ENCODE data around the gene HOXA3.

The HOXA3 gene

GRCh38 chr7:27151931-27152815, at the start of gene HOXA3:
TSS of gene HOXA3 (minus strand) at chr7:27152583. CDS start at chr7:27110640, 41,943 bp downstream.
- no peak for DNase-seq

- DNase-seq: no peak
Measured at GRCh38 chr7:27201580-27202017, 49.2 kb upstream of the HOXA3 start.

GRCh38 chr7:27200761-27201579, 48.6 kb upstream of the HOXA3 start:
- no peak for DNase-seq

GRCh38 chr7:27199849-27200760, 47.7 kb upstream of the HOXA3 start, which contains the start of gene HOXA13:
TSS of gene HOXA13 (minus strand) at chr7:27200091. CDS start at chr7:27200077, 14 bp downstream.
- peak; percentile 36 for DNase-seq

GRCh38 chr7:27198871-27199801, 46.8 kb upstream of the HOXA3 start:
- DNase-seq: no peak

GRCh38 chr7:27198138-27198841, 45.9 kb upstream of the HOXA3 start:
- DNase-seq: no peak

GRCh38 chr7:27197137-27198042, 45.0 kb upstream of the HOXA3 start:
- no peak for DNase-seq

- peak; percentile 72 for DNase-seq
Measured at GRCh38 chr7:27196287-27196767, 43.9 kb upstream of the HOXA3 start.

- DNase-seq: no peak
Measured at GRCh38 chr7:27194686-27195379, 42.5 kb upstream of the HOXA3 start.

- no peak for DNase-seq
Measured at GRCh38 chr7:27194002-27194352, 41.6 kb upstream of the HOXA3 start.

- no peak for DNase-seq
Measured at GRCh38 chr7:27193335-27194001, 41.1 kb upstream of the HOXA3 start.

GRCh38 chr7:27192546-27193334, 40.4 kb upstream of the HOXA3 start:
- DNase-seq: no peak

- DNase-seq: no peak
Measured at GRCh38 chr7:27191833-27192545, 39.6 kb upstream of the HOXA3 start.

- DNase-seq: no peak
Measured at GRCh38 chr7:27191161-27191731, 38.9 kb upstream of the HOXA3 start.

GRCh38 chr7:27189997-27190748, 37.8 kb upstream of the HOXA3 start:
- DNase-seq: no peak

Measured in DMS153 (cell line).